Vagina (tissue), 2 donors: ENCODE measurements around the gene RBM5. TPM values are rescaled to one million over a fixed set of nuclear protein-coding genes. Genes with fewer than 3 reads are reported as not detected.
A peak's percentile ranks its signal among the peaks of the same experiment; 100 is the strongest.

Experiments
- DNase-seq, 2 donors: peaks; one replicate each; pipeline ENCODE4 v3.0.0-alpha.2; 2017; ENCODE audit errors: extremely low spot score in 2 of 2
- H3K27ac ChIP-seq: fragments of 200-600 bp; sonication (generic); one replicate; pipeline ENCODE4 v1.5.1; 2019
- H3K27me3 ChIP-seq: fragments of 200-600 bp; sonication (generic); one replicate; pipeline ENCODE4 v1.5.1; 2019
- H3K36me3 ChIP-seq, 2 donors: fragments of 200-600 bp; sonication (generic); one replicate each; pipeline ENCODE4 v1.5.1; 2017 to 2019
- H3K4me1 ChIP-seq: fragments of 200-600 bp; sonication (generic); one replicate; pipeline ENCODE4 v1.5.1; 2019
- H3K4me3 ChIP-seq, 2 donors: fragments of 200-600 bp; sonication (generic); 1 replicate in 1 of 2; 2 replicates in 1 of 2; pipeline ENCODE4 v1.5.1; 2016 to 2019
- H3K9me3 ChIP-seq: fragments of 200-600 bp; sonication (generic); one replicate; pipeline ENCODE4 v1.5.1; 2019
- POLR2A ChIP-seq, 2 donors: fragments of 450-650 bp; IDR thresholded peaks; one replicate each; pipeline ENCODE4 v1.6.1; 2017; ENCODE audit warnings: antibody characterized with exemption in 2 of 2, mild to moderate bottlenecking in 2 of 2, moderate library complexity in 2 of 2
- POLR2AphosphoS5 ChIP-seq, 2 donors: sonication (generic); formaldehyde crosslinking; IDR thresholded peaks; one replicate each; pipeline ENCODE4 v1.9.0; 2017; ENCODE audit warnings: antibody characterized with exemption in 2 of 2, mild to moderate bottlenecking in 2 of 2, low read depth in 1 of 2; ENCODE audit not compliant: insufficient read depth in 1 of 2
- intact Hi-C: fragments of 100-400 bp; cut with DNase I; formaldehyde crosslinking; loops from one replicate; pipeline ENCODE4 v1.15.1; 2023
- total RNA-seq: library from RNA; depleted of rRNA; stranded (reverse); fragments of >200 nt; gene quantifications from one replicate; pipeline ENCODE4 v1.2.3, GENCODE V29; 2016
- TF ChIP-seq, protein P1 (sequence below), 3 experiments: fragments of 450-650 bp in 2 of 3; fragments of 200-600 bp in 1 of 3; sonication (generic) in 1 of 3; IDR thresholded peaks; one replicate each; pipeline ENCODE4 v1.5.1; 2017 to 2019; ENCODE audit warnings: antibody characterized with exemption in 3 of 3, mild to moderate bottlenecking in 2 of 3, moderate library complexity in 2 of 3

Gene RBM5
- total RNA-seq, 1 donor from 2014 or later: 271 TPM

DNA sequence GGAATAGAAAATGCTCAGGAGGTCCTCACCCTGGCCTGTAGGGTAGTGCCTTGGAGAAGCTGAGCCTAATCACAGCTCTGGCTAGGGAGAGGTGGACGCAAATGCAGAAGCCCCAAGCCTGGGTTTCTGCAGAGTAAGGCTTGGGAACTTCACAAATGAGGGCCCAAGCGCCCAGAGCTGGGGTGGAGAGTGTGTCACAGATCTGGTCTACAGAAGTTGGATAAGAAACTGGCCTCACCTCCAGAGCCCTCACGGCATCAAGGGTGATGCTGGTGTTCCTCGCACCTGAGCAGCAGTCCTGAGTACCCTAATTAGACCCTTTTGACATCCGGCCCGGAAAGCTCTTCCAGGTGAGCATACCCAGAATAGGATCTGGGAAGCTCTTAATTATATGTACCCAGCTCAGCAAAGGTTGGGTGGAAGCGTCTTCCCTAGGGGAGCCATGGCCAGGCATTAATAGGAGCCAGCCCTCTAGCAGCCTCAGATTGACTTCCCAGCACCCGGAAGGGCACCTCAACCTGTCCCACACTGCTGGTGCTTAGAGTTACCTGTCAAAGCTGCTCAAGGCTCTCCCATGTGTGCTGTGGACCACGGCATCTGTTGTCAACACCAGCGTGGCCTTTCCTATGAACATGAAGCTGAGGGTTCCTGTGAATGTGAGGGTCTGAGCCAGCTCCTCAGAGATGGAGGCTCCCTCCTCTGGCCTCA lies 31.8 kb downstream of the RBM5 start:
- TF ChIP-seq POLR2A (IDR thresholded peaks at IDR 0.05) (no peak), POLR2AphosphoS5 (IDR thresholded peaks at IDR 0.05; ENCODE audit: insufficient read depth in 1 of 2, low read depth in 1 of 2) (no peak)
- TF ChIP-seq, protein P1, sequence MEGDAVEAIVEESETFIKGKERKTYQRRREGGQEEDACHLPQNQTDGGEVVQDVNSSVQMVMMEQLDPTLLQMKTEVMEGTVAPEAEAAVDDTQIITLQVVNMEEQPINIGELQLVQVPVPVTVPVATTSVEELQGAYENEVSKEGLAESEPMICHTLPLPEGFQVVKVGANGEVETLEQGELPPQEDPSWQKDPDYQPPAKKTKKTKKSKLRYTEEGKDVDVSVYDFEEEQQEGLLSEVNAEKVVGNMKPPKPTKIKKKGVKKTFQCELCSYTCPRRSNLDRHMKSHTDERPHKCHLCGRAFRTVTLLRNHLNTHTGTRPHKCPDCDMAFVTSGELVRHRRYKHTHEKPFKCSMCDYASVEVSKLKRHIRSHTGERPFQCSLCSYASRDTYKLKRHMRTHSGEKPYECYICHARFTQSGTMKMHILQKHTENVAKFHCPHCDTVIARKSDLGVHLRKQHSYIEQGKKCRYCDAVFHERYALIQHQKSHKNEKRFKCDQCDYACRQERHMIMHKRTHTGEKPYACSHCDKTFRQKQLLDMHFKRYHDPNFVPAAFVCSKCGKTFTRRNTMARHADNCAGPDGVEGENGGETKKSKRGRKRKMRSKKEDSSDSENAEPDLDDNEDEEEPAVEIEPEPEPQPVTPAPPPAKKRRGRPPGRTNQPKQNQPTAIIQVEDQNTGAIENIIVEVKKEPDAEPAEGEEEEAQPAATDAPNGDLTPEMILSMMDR (IDR thresholded peaks at IDR 0.05): no peak
- no peaks in the 10 kb centered on the region for H3K27me3 ChIP-seq
- no peaks in the 10 kb centered on the region for H3K9me3 ChIP-seq
- peaks cover 3 to 38% of the 10 kb centered on the region in 2 donors for H3K36me3 ChIP-seq
- no peak overlapping the region for H3K27ac ChIP-seq
- no peak overlapping the region for H3K4me3 ChIP-seq
- DNase-seq: no peak
- H3K4me1 ChIP-seq: peaks cover 33% of the 10 kb centered on the region
- intact Hi-C loops: loop anchor here (2.0 to 10.0 kb wide), 2 partner anchors 68 to 154 kb away; partner anchors contain the start of gene LSMEM2

GRCh38 chr3:50121072-50122032 lies 32.6 kb downstream of the RBM5 start:
- H3K36me3 ChIP-seq: peaks cover 3 to 30% of the 10 kb centered on the region in 2 donors
- DNase-seq: no peak
- intact Hi-C loops: loop anchor here (2.0 to 10.0 kb wide), 2 partner anchors 67 to 153 kb away; partner anchors contain the start of gene LSMEM2
- H3K27ac ChIP-seq: no peak overlapping the region
- TF ChIP-seq, protein P1 (IDR thresholded peaks at IDR 0.05): peak; percentile 70 to 89 (median 81)
- TF ChIP-seq POLR2AphosphoS5 (IDR thresholded peaks at IDR 0.05; ENCODE audit: insufficient read depth in 1 of 2, low read depth in 1 of 2): no peak
- H3K27me3 ChIP-seq: no peaks in the 10 kb centered on the region
- no peak overlapping the region for H3K4me3 ChIP-seq
- peaks cover 41% of the 10 kb centered on the region for H3K4me1 ChIP-seq
- H3K9me3 ChIP-seq: no peaks in the 10 kb centered on the region

GRCh38 chr3:50122071-50122470 lies 33.4 kb downstream of the RBM5 start:
- H3K27me3 ChIP-seq: no peaks in the 10 kb centered on the region
- no peak for TF ChIP-seq POLR2AphosphoS5 (IDR thresholded peaks at IDR 0.05; ENCODE audit: insufficient read depth in 1 of 2, low read depth in 1 of 2)
- no peak for TF ChIP-seq POLR2A (IDR thresholded peaks at IDR 0.05)
- TF ChIP-seq, protein P1 (IDR thresholded peaks at IDR 0.05): no peak
- no peak overlapping the region for H3K27ac ChIP-seq
- H3K36me3 ChIP-seq: peaks cover 3 to 23% of the 10 kb centered on the region in 2 donors
- peaks cover 48% of the 10 kb centered on the region for H3K4me1 ChIP-seq
- no peak for DNase-seq
- intact Hi-C loops: loop anchor here (10.0 kb wide), 1 partner anchor 153 kb away; the partner anchor contains the start of gene LSMEM2
- H3K4me3 ChIP-seq: no peak overlapping the region
- H3K9me3 ChIP-seq: no peaks in the 10 kb centered on the region

- Histone ChIP-seq H3K27me3 (no peaks in the 10 kb centered on the region), H3K27ac (no peak overlapping the region), H3K9me3 (no peaks in the 10 kb centered on the region), H3K36me3 (peaks cover 3 to 15% of the 10 kb centered on the region in 2 donors), H3K4me1 (peaks cover 51% of the 10 kb centered on the region), H3K4me3 (no peak overlapping the region)
- intact Hi-C loops: loop anchor here (10.0 kb wide), 1 partner anchor 152 kb away; the partner anchor contains the start of gene LSMEM2
- DNase-seq: no peak
- TF ChIP-seq, protein P1 (IDR thresholded peaks at IDR 0.05): no peak
- TF ChIP-seq POLR2AphosphoS5 (IDR thresholded peaks at IDR 0.05; ENCODE audit: insufficient read depth in 1 of 2, low read depth in 1 of 2) (no peak), POLR2A (IDR thresholded peaks at IDR 0.05) (no peak)
These were observed 34.1 kb downstream of the RBM5 start for GRCh38 chr3:50122661-50123391.
